K562 (cell line): ENCODE measurements around the gene SOCS3. TPM values are rescaled to one million over a fixed set of nuclear protein-coding genes. Genes with fewer than 3 reads are reported as not detected.
A peak's percentile ranks its signal among the peaks of the same experiment; 100 is the strongest.

Source experiments
- ARID2 ChIP-seq: fragments of 450-650 bp; IDR thresholded peaks from 2 replicates; pipeline ENCODE4 v1.6.1; 2017; ENCODE audit warnings: antibody characterized with exemption, mild to moderate bottlenecking
- ATF2 ChIP-seq: sonication (generic); formaldehyde crosslinking; IDR thresholded peaks from 2 replicates; pipeline ENCODE4 v1.8.1; 2022; ENCODE audit warnings: missing genetic modification reagents
- BCLAF1 ChIP-seq, 2 experiments: fragments of 450-650 bp in 1 of 2; IDR thresholded peaks; 2 replicates each; pipeline ENCODE4 v1.6.1; 2011 to 2017; ENCODE audit warnings: low read depth in 2 of 2, antibody characterized with exemption in 1 of 2, borderline replicate concordance in 1 of 2, low read length in 1 of 2, mild to moderate bottlenecking in 1 of 2, mixed read lengths in 1 of 2; ENCODE audit not compliant: control insufficient read depth in 1 of 2
- BMI1 ChIP-seq: fragments of 150-350 bp; IDR thresholded peaks from 2 replicates; pipeline ENCODE4 v1.6.1; 2014; ENCODE audit warnings: low read length
- BRF2 ChIP-seq: IDR thresholded peaks from 3 replicates; pipeline ENCODE4 v1.6.1; 2011; ENCODE audit warnings: borderline replicate concordance, mild to moderate bottlenecking; ENCODE audit not compliant: insufficient read length, insufficient read depth
- COPS2 ChIP-seq: fragments of 450-650 bp; conservative IDR thresholded peaks from 2 replicates; pipeline ENCODE4 v1.6.1; 2016; ENCODE audit warnings: mild to moderate bottlenecking, moderate library complexity
- CREB1 ChIP-seq, 2 experiments: sonication (generic) in 1 of 2; formaldehyde crosslinking in 1 of 2; IDR thresholded peaks; 2 replicates each; pipeline versions ENCODE4 v1.6.1 to v1.8.0; 2012 to 2022; ENCODE audit warnings: inconsistent platforms in 1 of 2, mild to moderate bottlenecking in 1 of 2, missing genetic modification reagents in 1 of 2, moderate library complexity in 1 of 2
- E2F3 ChIP-seq: fragments of 250-450 bp; sonication (Bioruptor Pico); IDR thresholded peaks from 2 replicates; pipeline ENCODE4 v1.4.0; 2020; ENCODE audit warnings: mild to moderate bottlenecking
- ESRRB ChIP-seq: fragments of 250-450 bp; sonication (Bioruptor Pico); IDR thresholded peaks from 2 replicates; pipeline ENCODE4 v1.5.0; 2020; ENCODE audit warnings: mild to moderate bottlenecking, moderate library complexity, borderline replicate concordance
- KAT8 ChIP-seq: fragments of 450-650 bp; IDR thresholded peaks from 2 replicates; pipeline ENCODE4 v1.6.1; 2016; ENCODE audit warnings: low read depth, mild to moderate bottlenecking
- KDM1A ChIP-seq, 2 experiments: fragments of 450-650 bp; IDR thresholded peaks; 2 replicates each; pipeline ENCODE4 v1.6.1; 2016; ENCODE audit warnings: mild to moderate bottlenecking in 2 of 2
- PTRF ChIP-seq: fragments of 450-650 bp; IDR thresholded peaks from 2 replicates; pipeline ENCODE4 v1.6.1; 2016; ENCODE audit warnings: mild to moderate bottlenecking, missing genetic modification characterization, missing compliant biosample characterization
- RAD21 ChIP-seq, 2 experiments: fragments of 250-450 bp in 1 of 2; fragments of 450-650 bp in 1 of 2; sonication (Bioruptor Pico) in 1 of 2; formaldehyde crosslinking in 1 of 2; IDR thresholded peaks in 1 of 2; conservative IDR thresholded peaks in 1 of 2; 2 replicates each; pipeline versions ENCODE4 v1.4.0 to v1.8.0; 2020 to 2022; ENCODE audit warnings: mild to moderate bottlenecking in 2 of 2, moderate library complexity in 1 of 2
- RBM34 ChIP-seq: fragments of 200-400 bp; formaldehyde crosslinking; IDR thresholded peaks from 2 replicates; pipeline ENCODE4 v1.6.1; 2018; ENCODE audit warnings: low read length, borderline replicate concordance; ENCODE audit not compliant: insufficient read depth
- RNF2 ChIP-seq: sonication (generic); IDR thresholded peaks from 2 replicates; pipeline ENCODE4 v1.6.1; 2016
- SAP30 ChIP-seq: fragments of 200-600 bp; sonication (generic); IDR thresholded peaks from 2 replicates; pipeline ENCODE4 v1.6.1; 2012; ENCODE audit warnings: borderline replicate concordance, low read depth, mild to moderate bottlenecking, moderate library complexity, low read length, control low read depth, inconsistent platforms; ENCODE audit not compliant: insufficient read depth, poor library complexity, severe bottlenecking
- SPI1 ChIP-seq: IDR thresholded peaks from 2 replicates; pipeline ENCODE4 v1.6.1; 2011; ENCODE audit warnings: low read depth, low read length, control low read depth, borderline replicate concordance
- TCF7 ChIP-seq: sonication (generic); IDR thresholded peaks from 2 replicates; pipeline ENCODE4 v1.6.1; 2016; ENCODE audit warnings: antibody characterized with exemption, borderline replicate concordance
- WHSC1 ChIP-seq: IDR thresholded peaks from one replicate; pipeline ENCODE4 v1.6.1; 2012; ENCODE audit warnings: low read length, control low read depth, inconsistent platforms
- ZNF24 ChIP-seq: fragments of 450-650 bp; IDR thresholded peaks from 2 replicates; pipeline ENCODE4 v1.6.1; 2016
- ZNF324 ChIP-seq: fragments of 250-450 bp; sonication (Bioruptor Pico); IDR thresholded peaks from 2 replicates; pipeline ENCODE4 v1.4.0; 2020; ENCODE audit warnings: mild to moderate bottlenecking
- ZNF644 ChIP-seq: fragments of 200-800 bp; sonication (Bioruptor generic); IDR thresholded peaks from 2 replicates; pipeline ENCODE4 v1.6.1; 2016; ENCODE audit warnings: low read depth, missing genetic modification characterization, missing compliant biosample characterization
- ZNF79 ChIP-seq: fragments of 250-450 bp; sonication (Bioruptor Pico); IDR thresholded peaks from 2 replicates; pipeline ENCODE4 v1.4.0; 2020; ENCODE audit warnings: low read depth, mild to moderate bottlenecking, moderate library complexity
- polyA plus RNA-seq, 8 experiments: library from polyadenylated mRNA; depleted of rRNA in 4 of 8; stranded (reverse) in 5 of 8; unstranded in 3 of 8; fragments of >200 nt; fragmentation: Nextera tagmentation in 2 of 8; fragmentation: Illumina TruSeq in 1 of 8; extraction: Ambion mirVana in 2 of 8; extraction: Trizol in 1 of 8; gene quantifications; 2 replicates each; pipeline versions ENCODE4 v1.2.1 to v1.2.3, GENCODE V29; 2011 to 2014; ENCODE audit warnings: inconsistent platforms in 1 of 8, missing spikeins in 1 of 8
- total RNA-seq, 7 experiments: library from RNA; depleted of rRNA in 6 of 7; stranded (reverse); fragments of >200 nt in 6 of 7; fragmentation: Illumina TruSeq in 2 of 7; extraction: Trizol in 2 of 7; gene quantifications; 2 replicates each; pipeline versions ENCODE4 v1.2.1 to v1.2.3, GENCODE V29; 2011 to 2021; ENCODE audit warnings: low replicate concordance in 1 of 7

SOCS3 gene
- total and polyA plus RNA-seq, 9 of the 15 experiments (the other 6 are each of a cell fraction or from before 2014, with no cell fraction given) = 0.56 to 38.9 (median 13.7) TPM

- TF ChIP-seq ATF2 (CRISPR knock-in tag) (no peak), E2F3 (0 out of 2 replicates have a peak, but pooled peaks have one; percentile 24), ZNF324 (CRISPR knock-in tag) (no peak), RNF2 (no peak), RBM34 (0 out of 2 replicates have a peak, but pooled peaks have one; percentile 59), BRF2 (no peak), CREB1 (IDR thresholded peaks at IDR 0.05) (peak; percentile 41; the same call in 1 of the 2 replicates), CREB1 (CRISPR knock-in tag; IDR thresholded peaks at IDR 0.05) (peak; percentile 80), BCLAF1 (IDR thresholded peaks at IDR 0.05; ENCODE audit: borderline replicate concordance in 1 of 2, control insufficient read depth in 1 of 2, low read depth in 2 of 2, low read length in 1 of 2) (no peak), ZNF79 (CRISPR knock-in tag) (no peak), ZNF24 (no peak), SAP30 (peak; percentile 95), PTRF (no peak), ZNF644 (tag) (no peak), COPS2 (no peak), KAT8 (no peak), TCF7 (no peak; the same call in 1 of the 2 replicates), ARID2 (no peak), ESRRB (CRISPR knock-in tag) (no peak), BMI1 (no peak), KDM1A (IDR thresholded peaks at IDR 0.05) (no peak), SPI1 (peak; percentile 90), RAD21 (CRISPR knock-in tag; conservative IDR thresholded peaks at IDR 0.05 in 1 of 2, IDR thresholded peaks at IDR 0.05 in 1 of 2) (no peak), WHSC1 (no peak)
These were observed 18.6 kb upstream of the SOCS3 start, which contains the start of gene PGS1 (continued) for GRCh38 chr17:78378225-78379130.
